OCI-LY7 (cell line): ENCODE measurements around the gene RPS5.

ENCODE experiments used
- EZH2phosphoT487 ChIP-seq: fragments of 200-600 bp; sonication (generic); IDR thresholded peaks from 2 replicates; pipeline ENCODE4 v1.6.1; 2018; ENCODE audit warnings: low read depth, borderline replicate concordance, mild to moderate bottlenecking, mixed run types, antibody characterized with exemption, low read length, moderate library complexity, mixed read lengths
- TF ChIP-seq, protein P1 (sequence below): fragments of 200-600 bp; sonication (generic); conservative IDR thresholded peaks from 2 replicates; pipeline ENCODE4 v1.5.1; 2014; ENCODE audit warnings: mild to moderate bottlenecking, antibody characterized with exemption, low read length, moderate library complexity, mixed read lengths

DNA sequence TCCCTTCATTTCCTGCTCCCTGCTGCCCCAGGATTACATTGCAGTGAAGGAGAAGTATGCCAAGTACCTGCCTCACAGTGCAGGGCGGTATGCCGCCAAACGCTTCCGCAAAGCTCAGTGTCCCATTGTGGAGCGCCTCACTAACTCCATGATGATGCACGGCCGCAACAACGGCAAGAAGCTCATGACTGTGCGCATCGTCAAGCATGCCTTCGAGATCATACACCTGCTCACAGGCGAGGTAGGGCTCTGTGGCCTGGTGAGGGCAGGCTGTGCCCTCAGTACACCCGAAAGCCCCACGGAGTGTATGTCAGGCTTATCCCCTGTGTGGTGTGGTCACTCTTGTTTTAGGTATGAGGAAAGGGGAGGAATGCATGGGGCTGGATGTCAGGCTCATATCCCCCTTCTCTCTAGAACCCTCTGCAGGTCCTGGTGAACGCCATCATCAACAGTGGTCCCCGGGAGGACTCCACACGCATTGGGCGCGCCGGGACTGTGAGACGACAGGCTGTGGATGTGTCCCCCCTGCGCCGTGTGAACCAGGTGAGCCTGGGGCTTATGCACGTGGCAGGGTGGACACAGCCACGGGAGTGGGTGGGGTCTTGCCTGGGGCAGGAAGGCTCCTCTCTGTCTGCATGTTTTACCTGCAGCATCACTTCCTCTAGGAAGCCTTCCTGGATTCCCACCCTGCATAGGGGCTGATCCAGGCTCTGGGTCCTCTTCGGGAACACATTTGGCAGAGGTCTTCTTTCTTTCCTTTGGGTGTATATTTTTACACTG is 6.1 kb downstream of the RPS5 start:
- TF ChIP-seq, protein P1, sequence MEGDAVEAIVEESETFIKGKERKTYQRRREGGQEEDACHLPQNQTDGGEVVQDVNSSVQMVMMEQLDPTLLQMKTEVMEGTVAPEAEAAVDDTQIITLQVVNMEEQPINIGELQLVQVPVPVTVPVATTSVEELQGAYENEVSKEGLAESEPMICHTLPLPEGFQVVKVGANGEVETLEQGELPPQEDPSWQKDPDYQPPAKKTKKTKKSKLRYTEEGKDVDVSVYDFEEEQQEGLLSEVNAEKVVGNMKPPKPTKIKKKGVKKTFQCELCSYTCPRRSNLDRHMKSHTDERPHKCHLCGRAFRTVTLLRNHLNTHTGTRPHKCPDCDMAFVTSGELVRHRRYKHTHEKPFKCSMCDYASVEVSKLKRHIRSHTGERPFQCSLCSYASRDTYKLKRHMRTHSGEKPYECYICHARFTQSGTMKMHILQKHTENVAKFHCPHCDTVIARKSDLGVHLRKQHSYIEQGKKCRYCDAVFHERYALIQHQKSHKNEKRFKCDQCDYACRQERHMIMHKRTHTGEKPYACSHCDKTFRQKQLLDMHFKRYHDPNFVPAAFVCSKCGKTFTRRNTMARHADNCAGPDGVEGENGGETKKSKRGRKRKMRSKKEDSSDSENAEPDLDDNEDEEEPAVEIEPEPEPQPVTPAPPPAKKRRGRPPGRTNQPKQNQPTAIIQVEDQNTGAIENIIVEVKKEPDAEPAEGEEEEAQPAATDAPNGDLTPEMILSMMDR, result no peak
- no peak for TF ChIP-seq EZH2phosphoT487
